ENCODE measurements around the gene MRPL38. TPM values are rescaled to one million over a fixed set of nuclear protein-coding genes. Genes with fewer than 3 reads are reported as not detected.

Gene MRPL38
- total and polyA plus RNA-seq, 2 donors from 2014 or later = 89.8 to 114 TPM

- no peaks in the 10 kb centered on the region for H3K27me3 ChIP-seq (ENCODE audit: control insufficient read depth, insufficient read depth, low read length)
- DNase-seq (peak in 1 of 5 donors; percentile 77), FAIRE-seq (no peak)
- H3K36me3 ChIP-seq (ENCODE audit: control insufficient read depth in 2 of 3, insufficient read depth in 3 of 3, low read length in 3 of 3) = peaks cover 0 to 26% (median 12%) of the 10 kb centered on the region in 3 donors
- no peak overlapping the region for H3K27ac ChIP-seq (ENCODE audit: low read depth in 2 of 2, low read length in 2 of 2)
- no peaks in the 10 kb centered on the region for H3K9me3 ChIP-seq (ENCODE audit: control insufficient read depth in 2 of 3, insufficient read depth in 1 of 3, low read length in 3 of 3)
- no peak for TF ChIP-seq CTCF (IDR thresholded peaks at IDR 0.05; ENCODE audit: borderline replicate concordance, extremely low read depth, insufficient read depth)
- no peak overlapping the region for H3K9ac ChIP-seq (ENCODE audit: low read length in 3 of 3)
- intact Hi-C loops (cut with DNase I) = no loop called here
- no peak overlapping the region for H3K4me3 ChIP-seq (ENCODE audit: low read length in 3 of 3)
- peaks cover 0 to 18% (median 9%) of the 10 kb centered on the region in 3 donors for H3K4me1 ChIP-seq (ENCODE audit: control insufficient read depth in 2 of 3, insufficient read depth in 2 of 3, low read depth in 1 of 3, low read length in 3 of 3)
These were observed 5.9 kb downstream of the MRPL38 start for GRCh38 chr17:75898791-75899190.

GRCh38 chr17:75898065-75898464, 6.6 kb downstream of the MRPL38 start:
- intact Hi-C loops (cut with DNase I) = no loop called here
- no peak overlapping the region for H3K27ac ChIP-seq (ENCODE audit: low read depth in 2 of 2, low read length in 2 of 2)
- TF ChIP-seq CTCF (IDR thresholded peaks at IDR 0.05; ENCODE audit: borderline replicate concordance, extremely low read depth, insufficient read depth) = no peak

GRCh38 chr17:75897160-75898019, 7.3 kb downstream of the MRPL38 start:
- FAIRE-seq (no peak), DNase-seq (peak in 1 of 5 donors; percentile 74)
- intact Hi-C loops (cut with DNase I) = no loop called here
- Histone ChIP-seq H3K36me3 (ENCODE audit: control insufficient read depth in 2 of 3, insufficient read depth in 3 of 3, low read length in 3 of 3) (peaks cover 0 to 26% (median 12%) of the 10 kb centered on the region in 3 donors), H3K27me3 (ENCODE audit: control insufficient read depth, insufficient read depth, low read length) (no peaks in the 10 kb centered on the region), H3K9me3 (ENCODE audit: control insufficient read depth in 2 of 3, insufficient read depth in 1 of 3, low read length in 3 of 3) (no peaks in the 10 kb centered on the region), H3K27ac (ENCODE audit: low read depth in 2 of 2, low read length in 2 of 2) (peak overlapping the region; percentile 78 to 91), H3K4me1 (ENCODE audit: control insufficient read depth in 2 of 3, insufficient read depth in 2 of 3, low read depth in 1 of 3, low read length in 3 of 3) (peaks cover 0 to 18% (median 9%) of the 10 kb centered on the region in 3 donors), H3K4me3 (ENCODE audit: low read length in 3 of 3) (peak overlapping the region in 1 of 3 donors; percentile 62), H3K9ac (ENCODE audit: low read length in 3 of 3) (peak overlapping the region in 2 of 3 donors; percentile 31 to 34)
- TF ChIP-seq CTCF (IDR thresholded peaks at IDR 0.05; ENCODE audit: borderline replicate concordance, extremely low read depth, insufficient read depth) = no peak

More at GRCh38 chr17:75898065-75898464, 6.6 kb downstream of the MRPL38 start:
- peak in 1 of 5 donors; percentile 74 for DNase-seq
- Histone ChIP-seq H3K4me3 (ENCODE audit: low read length in 3 of 3) (no peak overlapping the region), H3K9me3 (ENCODE audit: control insufficient read depth in 2 of 3, insufficient read depth in 1 of 3, low read length in 3 of 3) (no peaks in the 10 kb centered on the region), H3K9ac (ENCODE audit: low read length in 3 of 3) (no peak overlapping the region), H3K36me3 (ENCODE audit: control insufficient read depth in 2 of 3, insufficient read depth in 3 of 3, low read length in 3 of 3) (peaks cover 0 to 26% (median 12%) of the 10 kb centered on the region in 3 donors), H3K27me3 (ENCODE audit: control insufficient read depth, insufficient read depth, low read length) (no peaks in the 10 kb centered on the region), H3K4me1 (ENCODE audit: control insufficient read depth in 2 of 3, insufficient read depth in 2 of 3, low read depth in 1 of 3, low read length in 3 of 3) (peaks cover 0 to 18% (median 9%) of the 10 kb centered on the region in 3 donors)
- no peak for FAIRE-seq

Data from kidney (tissue), 14 donors.